ENCODE results near the gene RNF214. TPM values are rescaled to one million over a fixed set of nuclear protein-coding genes. Genes with fewer than 3 reads are reported as not detected.
"Not testable (repeated sequence)": the region's sequence is repeated elsewhere in the genome, so short reads cannot be mapped to it uniquely, and the experiment has no call there.

RNF214 gene
- total RNA-seq, 1 donor from 2014 or later = 10.6 TPM

DNA sequence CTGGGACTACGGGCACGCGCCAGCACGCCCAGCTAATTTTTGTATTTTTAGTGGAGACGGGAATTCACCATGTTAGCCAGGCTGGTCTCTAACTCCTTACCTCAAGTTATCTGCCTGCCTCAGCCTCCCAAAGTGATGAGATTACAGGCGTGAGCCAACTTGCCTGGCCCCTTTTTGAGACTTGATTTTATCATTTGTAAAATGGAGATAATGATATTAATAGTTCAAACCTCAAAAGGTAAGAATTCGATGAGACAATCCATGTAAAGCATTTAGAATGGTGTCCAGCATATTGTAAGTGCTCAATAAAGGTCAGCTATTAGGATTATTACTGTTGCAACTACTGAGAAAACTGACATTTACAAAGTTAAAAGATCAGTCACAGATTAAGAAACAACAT, 86.3 kb downstream of the RNF214 start:
- DNase-seq = no peak

DNA sequence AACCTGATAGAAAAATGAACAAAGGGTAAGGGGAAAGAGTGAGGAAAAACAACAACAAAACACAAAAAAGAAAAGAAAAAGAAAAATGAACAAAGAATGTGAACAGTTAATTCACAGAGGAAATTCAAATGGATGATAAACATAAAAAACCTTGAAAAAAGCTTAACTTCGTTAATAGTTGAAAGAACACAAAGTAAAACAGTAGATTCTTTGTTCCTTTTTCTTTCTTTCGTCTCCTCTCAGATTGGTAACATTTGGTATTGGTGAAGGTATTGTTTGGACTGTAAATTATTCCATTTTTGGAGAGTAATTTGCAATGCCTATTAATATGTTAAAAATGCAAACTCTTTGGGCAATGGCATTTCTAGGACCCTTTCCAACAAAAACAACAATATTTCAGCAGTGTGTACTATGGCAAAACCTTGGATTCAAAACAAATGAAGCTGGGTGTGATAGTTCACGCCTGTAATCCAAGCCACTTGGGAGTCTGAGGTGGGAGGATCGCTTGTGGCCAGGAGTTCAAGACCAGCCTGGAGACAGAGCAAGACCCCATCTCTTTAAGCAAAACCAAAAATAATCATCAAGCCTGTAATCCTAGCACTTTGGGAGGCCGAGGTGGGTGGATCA, 86.9 kb downstream of the RNF214 start:
- peak; percentile 49 for DNase-seq

GRCh38 chr11:117327255-117327566, 94.7 kb downstream of the RNF214 start:
- not testable (repeated sequence) for DNase-seq

GRCh38 chr11:117327567-117328374, 95.3 kb downstream of the RNF214 start, which contains the start of gene CEP164:
Gene CEP164 (plus strand): TSS chr11:117327854. CDS start chr11:117338587, 10,733 bp downstream.
- DNase-seq = peak; percentile 96

DNA sequence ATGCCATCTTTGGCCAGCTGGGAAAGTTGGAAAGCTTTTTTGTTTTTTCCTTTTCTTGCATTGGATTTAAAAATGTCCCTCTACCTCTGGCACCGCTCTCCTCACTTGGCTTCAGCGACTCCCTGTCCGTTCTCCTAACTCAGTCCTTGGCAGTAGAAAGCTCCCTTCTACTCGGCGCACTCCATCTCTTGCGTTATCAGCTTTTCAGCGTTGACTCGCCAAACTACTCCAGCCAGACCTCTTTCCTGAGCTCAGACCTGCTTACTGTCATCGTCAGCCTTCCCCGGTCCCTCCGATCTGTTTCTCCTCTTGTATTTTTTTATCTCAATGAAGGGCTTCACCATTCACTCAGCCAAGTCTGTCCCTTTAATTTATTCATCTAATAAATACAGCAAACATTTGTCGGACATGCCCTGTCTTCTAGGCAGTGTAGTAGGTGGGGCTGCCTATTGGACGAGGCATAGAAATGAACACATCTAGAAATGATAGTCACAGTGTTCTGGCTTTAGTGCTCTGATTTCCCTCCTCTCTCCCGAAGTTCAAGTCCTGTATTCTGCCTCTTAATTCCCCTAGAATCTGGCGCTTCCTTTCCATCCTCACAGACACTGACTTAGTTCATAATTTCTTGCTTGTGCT, 96.0 kb downstream of the RNF214 start:
- peak; percentile 55 for DNase-seq

GRCh38 chr11:117332843-117333242, 100.4 kb downstream of the RNF214 start:
- DNase-seq = no peak

GRCh38 chr11:117333917-117334316, 101.4 kb downstream of the RNF214 start:
- DNase-seq = no peak

DNA sequence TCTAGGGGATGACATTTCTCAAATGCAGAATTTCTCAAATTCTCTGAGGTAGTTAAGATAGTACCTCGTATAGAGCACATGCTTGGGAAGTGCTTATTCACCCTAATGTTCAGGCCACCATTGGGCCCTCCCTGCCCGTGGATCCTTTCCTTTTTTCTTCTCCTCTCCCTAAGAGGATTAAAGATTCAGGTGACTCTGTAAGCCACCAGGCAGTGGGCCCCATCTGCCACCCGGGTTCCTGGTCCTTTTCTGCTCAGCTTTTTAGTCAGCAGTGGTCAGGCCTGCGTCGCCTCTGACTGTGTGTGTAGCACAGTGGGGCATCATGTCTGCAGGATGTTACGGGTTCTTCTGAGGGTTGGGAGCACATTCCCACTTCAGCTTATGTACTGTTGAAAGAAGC, 102.4 kb downstream of the RNF214 start:
- DNase-seq = no peak

DNA sequence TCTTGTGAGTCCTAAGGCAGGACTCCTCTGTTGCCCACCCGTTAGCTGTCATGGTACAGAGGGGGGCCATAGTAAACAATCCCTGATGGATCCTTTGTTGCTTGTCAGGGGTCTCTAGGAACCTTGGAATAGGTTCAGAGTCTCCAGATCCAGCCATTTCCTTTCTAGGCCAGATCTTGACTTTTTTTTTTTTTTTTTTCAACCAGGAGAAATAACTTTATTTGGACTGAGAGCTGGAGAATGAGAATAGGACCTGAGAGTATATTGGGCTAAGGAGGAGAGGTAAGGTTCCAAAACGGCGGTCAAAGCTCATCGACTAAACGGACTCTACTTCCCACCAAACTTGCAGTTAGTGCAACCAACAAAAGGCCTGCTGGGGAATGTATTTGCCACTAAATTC, 102.9 kb downstream of the RNF214 start:
- DNase-seq = no peak

Other genes with a start within 250 kb of the RNF214 start
- 12.9 and 16.7 TPM in 2 replicates for gene SIK3, start 134.2 kb upstream of the RNF214 start, total RNA-seq
- 231 and 325 TPM in 2 replicates for gene PAFAH1B2, start 88.4 kb upstream of the RNF214 start, total RNA-seq
- gene SIDT2, start 53.9 kb upstream of the RNF214 start, total RNA-seq = 10.4 and 19.5 TPM in 2 replicates
- 11.4 and 31.3 TPM in 2 replicates for gene TAGLN, start 33.3 kb upstream of the RNF214 start, total RNA-seq
- gene PCSK7, start 598 bp upstream of the RNF214 start, total RNA-seq = 54.1 and 63.5 TPM in 2 replicates
- 2.4 and 3.1 TPM in 2 replicates for gene BACE1-AS, start 58.7 kb downstream of the RNF214 start, total RNA-seq
- gene BACE1, start 83.6 kb downstream of the RNF214 start, total RNA-seq = 7.1 and 17.0 TPM in 2 replicates
- gene CEP164, start 95.2 kb downstream of the RNF214 start, total RNA-seq = 24.0 and 28.0 TPM in 2 replicates